ENCODE results near the gene SYT17. TPM values are rescaled to one million over a fixed set of nuclear protein-coding genes. Genes with fewer than 3 reads are reported as not detected.

Gene SYT17
- total RNA-seq, 1 donor from 2014 or later, result 13.3 TPM

DNA sequence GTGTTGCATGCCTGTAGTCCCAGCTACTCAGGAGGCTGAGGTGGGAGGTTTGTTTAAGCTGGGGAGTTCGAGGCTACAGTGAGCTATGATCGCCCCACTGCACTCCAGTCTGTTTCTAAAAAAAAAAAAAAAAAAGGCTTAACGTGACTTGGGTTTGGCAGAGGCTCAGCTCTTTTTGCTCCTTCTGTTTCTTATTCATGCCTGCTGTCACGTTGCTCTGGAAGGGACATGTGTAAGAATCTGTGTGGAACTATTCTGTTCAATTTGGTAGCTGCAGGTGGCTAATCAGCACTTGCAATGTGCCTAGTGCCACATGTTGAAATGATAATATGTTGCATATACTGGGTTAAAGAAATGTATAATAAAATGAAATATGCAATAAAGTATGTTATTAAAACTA, 20.9 kb upstream of the SYT17 start:
- DNase-seq (ENCODE audit: extremely low spot score in 2 of 2), result no peak
- no peak overlapping the region for H3K4me3 ChIP-seq
- no peaks in the 10 kb centered on the region for H3K4me1 ChIP-seq
- TF ChIP-seq POLR2A (IDR thresholded peaks at IDR 0.05) (no peak), POLR2AphosphoS5 (IDR thresholded peaks at IDR 0.05; ENCODE audit: insufficient read depth in 1 of 2, low read depth in 1 of 2) (no peak)
- TF ChIP-seq, protein P1, sequence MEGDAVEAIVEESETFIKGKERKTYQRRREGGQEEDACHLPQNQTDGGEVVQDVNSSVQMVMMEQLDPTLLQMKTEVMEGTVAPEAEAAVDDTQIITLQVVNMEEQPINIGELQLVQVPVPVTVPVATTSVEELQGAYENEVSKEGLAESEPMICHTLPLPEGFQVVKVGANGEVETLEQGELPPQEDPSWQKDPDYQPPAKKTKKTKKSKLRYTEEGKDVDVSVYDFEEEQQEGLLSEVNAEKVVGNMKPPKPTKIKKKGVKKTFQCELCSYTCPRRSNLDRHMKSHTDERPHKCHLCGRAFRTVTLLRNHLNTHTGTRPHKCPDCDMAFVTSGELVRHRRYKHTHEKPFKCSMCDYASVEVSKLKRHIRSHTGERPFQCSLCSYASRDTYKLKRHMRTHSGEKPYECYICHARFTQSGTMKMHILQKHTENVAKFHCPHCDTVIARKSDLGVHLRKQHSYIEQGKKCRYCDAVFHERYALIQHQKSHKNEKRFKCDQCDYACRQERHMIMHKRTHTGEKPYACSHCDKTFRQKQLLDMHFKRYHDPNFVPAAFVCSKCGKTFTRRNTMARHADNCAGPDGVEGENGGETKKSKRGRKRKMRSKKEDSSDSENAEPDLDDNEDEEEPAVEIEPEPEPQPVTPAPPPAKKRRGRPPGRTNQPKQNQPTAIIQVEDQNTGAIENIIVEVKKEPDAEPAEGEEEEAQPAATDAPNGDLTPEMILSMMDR (IDR thresholded peaks at IDR 0.05), result no peak
- intact Hi-C loops (cut with DNase I), result no loop called here
- H3K9me3 ChIP-seq, result no peaks in the 10 kb centered on the region
- no peaks in the 10 kb centered on the region for H3K36me3 ChIP-seq
- H3K27me3 ChIP-seq, result no peaks in the 10 kb centered on the region
- no peak overlapping the region for H3K27ac ChIP-seq

DNA sequence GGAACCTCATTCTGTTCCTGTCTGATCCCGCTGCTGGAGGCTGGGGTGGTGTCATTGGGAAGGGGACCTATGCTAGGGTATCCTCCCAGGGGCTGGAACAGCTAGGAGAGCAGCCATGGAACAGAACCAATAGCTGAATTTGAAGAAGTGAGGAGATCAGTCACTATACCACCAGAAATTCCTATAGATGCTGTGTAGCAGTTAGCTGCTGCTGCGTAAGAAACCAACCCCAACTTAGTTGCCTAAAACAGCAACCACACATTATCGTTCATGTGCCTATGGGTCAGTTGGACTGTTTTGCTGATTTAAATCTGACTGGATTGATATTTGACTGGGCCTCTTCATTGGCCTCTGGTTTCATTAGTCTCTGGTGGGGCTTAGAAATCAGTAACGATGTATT, 20.4 kb upstream of the SYT17 start:
- intact Hi-C loops (cut with DNase I), result no loop called here
- H3K27ac ChIP-seq, result no peak overlapping the region
- TF ChIP-seq POLR2AphosphoS5 (IDR thresholded peaks at IDR 0.05; ENCODE audit: insufficient read depth in 1 of 2, low read depth in 1 of 2) (no peak), POLR2A (IDR thresholded peaks at IDR 0.05) (no peak)
- TF ChIP-seq, protein P1 (IDR thresholded peaks at IDR 0.05), result no peak

DNA sequence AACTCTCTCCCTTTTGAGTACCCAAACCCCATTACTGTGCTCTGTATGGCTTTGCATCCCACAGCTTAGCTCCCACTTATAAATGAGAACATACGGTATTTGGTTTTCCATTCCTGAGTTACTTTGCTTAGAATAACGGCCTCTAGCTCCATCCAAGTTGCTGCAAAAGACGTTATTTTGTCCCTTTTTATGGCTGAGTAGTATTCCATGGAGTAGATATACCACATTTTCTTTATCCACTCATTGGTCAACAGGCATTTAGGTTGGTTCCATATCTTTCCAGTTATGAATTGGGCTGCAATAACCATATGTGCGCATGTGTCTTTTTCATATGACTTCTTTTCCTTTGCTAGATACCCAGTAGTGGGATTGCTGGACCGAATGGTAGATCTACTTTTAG, 19.9 kb upstream of the SYT17 start:
- intact Hi-C loops (cut with DNase I), result no loop called here
- no peak for DNase-seq (ENCODE audit: extremely low spot score in 2 of 2)

More for the DNA sequence above, 20.4 kb upstream of the SYT17 start:
- no peaks in the 10 kb centered on the region for H3K4me1 ChIP-seq
- no peaks in the 10 kb centered on the region for H3K9me3 ChIP-seq
- no peak for DNase-seq (ENCODE audit: extremely low spot score in 2 of 2)
- no peaks in the 10 kb centered on the region for H3K27me3 ChIP-seq
- no peak overlapping the region for H3K4me3 ChIP-seq
- no peaks in the 10 kb centered on the region for H3K36me3 ChIP-seq

DNA sequence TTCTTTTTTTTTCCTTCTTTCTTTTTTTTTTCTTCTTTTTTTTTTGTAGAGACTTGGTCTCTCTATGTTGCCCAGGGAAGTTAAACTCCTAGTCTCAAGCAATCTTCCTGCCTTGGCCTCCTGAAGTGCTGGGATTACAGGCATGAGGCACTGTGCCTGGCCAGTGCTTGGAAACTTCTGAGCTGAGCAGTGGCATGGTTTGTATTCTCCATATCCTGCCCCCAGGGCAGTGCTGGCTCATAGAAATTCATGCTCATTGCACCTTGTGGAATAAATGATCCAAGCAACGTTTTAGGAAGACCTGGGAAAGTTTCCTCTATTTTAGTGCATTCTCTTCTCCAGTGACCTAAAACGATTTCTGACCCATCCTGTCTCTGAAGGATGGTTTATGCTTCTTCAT, 16.7 kb upstream of the SYT17 start:
- Histone ChIP-seq H3K9me3 (no peaks in the 10 kb centered on the region), H3K27ac (no peak overlapping the region), H3K4me3 (no peak overlapping the region), H3K27me3 (no peaks in the 10 kb centered on the region), H3K4me1 (no peaks in the 10 kb centered on the region), H3K36me3 (no peaks in the 10 kb centered on the region)
- intact Hi-C loops (cut with DNase I), result no loop called here
- TF ChIP-seq POLR2A (IDR thresholded peaks at IDR 0.05) (no peak), POLR2AphosphoS5 (IDR thresholded peaks at IDR 0.05; ENCODE audit: insufficient read depth in 1 of 2, low read depth in 1 of 2) (no peak)
- TF ChIP-seq, protein P1 (IDR thresholded peaks at IDR 0.05), result no peak
- DNase-seq (ENCODE audit: extremely low spot score in 2 of 2), result no peak

More for the DNA sequence above, 19.9 kb upstream of the SYT17 start:
- no peaks in the 10 kb centered on the region for H3K36me3 ChIP-seq
- no peaks in the 10 kb centered on the region for H3K4me1 ChIP-seq
- no peaks in the 10 kb centered on the region for H3K9me3 ChIP-seq
- TF ChIP-seq, protein P1 (IDR thresholded peaks at IDR 0.05), result no peak
- TF ChIP-seq POLR2A (IDR thresholded peaks at IDR 0.05), result no peak
- no peak for TF ChIP-seq POLR2AphosphoS5 (IDR thresholded peaks at IDR 0.05; ENCODE audit: insufficient read depth in 1 of 2, low read depth in 1 of 2)
- no peaks in the 10 kb centered on the region for H3K27me3 ChIP-seq
- H3K27ac ChIP-seq, result no peak overlapping the region
- H3K4me3 ChIP-seq, result no peak overlapping the region

DNA sequence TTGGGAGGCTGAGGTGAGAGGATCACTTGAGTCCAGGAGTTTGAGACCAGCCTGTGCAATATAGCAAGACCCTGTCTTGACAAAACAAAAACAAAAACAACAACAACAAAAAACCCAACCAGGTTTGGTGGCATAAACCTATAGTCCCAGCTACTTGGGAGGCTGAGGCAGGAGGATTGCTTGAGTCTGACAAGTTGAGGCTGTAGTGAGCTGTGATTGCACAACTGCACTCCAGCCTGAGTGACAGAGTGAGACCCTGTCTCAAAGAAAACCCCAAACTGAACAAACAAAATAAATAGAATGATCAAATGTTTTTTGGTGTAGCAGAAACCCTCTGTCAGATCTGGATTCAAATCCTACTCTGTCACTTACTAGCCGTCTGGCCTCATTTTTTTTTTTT, 16.0 kb upstream of the SYT17 start:
- no peaks in the 10 kb centered on the region for H3K36me3 ChIP-seq
- no peak overlapping the region for H3K4me3 ChIP-seq
- no peaks in the 10 kb centered on the region for H3K9me3 ChIP-seq
- intact Hi-C loops (cut with DNase I), result no loop called here
- no peaks in the 10 kb centered on the region for H3K4me1 ChIP-seq
- no peaks in the 10 kb centered on the region for H3K27me3 ChIP-seq
- no peak overlapping the region for H3K27ac ChIP-seq
- no peak for TF ChIP-seq POLR2AphosphoS5 (IDR thresholded peaks at IDR 0.05; ENCODE audit: insufficient read depth in 1 of 2, low read depth in 1 of 2)
- no peak for TF ChIP-seq POLR2A (IDR thresholded peaks at IDR 0.05)
- TF ChIP-seq, protein P1 (IDR thresholded peaks at IDR 0.05), result no peak
- no peak for DNase-seq (ENCODE audit: extremely low spot score in 2 of 2)

Measured in vagina (tissue), 2 donors.